WTC11 (cell line): Measurements from ENCODE around the gene FNDC5. TPM values are rescaled to one million over a fixed set of nuclear protein-coding genes. Genes with fewer than 3 reads are reported as not detected.

Experiments
- ATAC-seq: fragments of 200-7000 bp; cut with Tn5 transposase; 2 replicates; pipeline ENCODE4 v1.10.0; 2021; ENCODE audit warnings: mild to moderate bottlenecking, moderate library complexity
- CTCF ChIA-PET: fragments of 300-600 bp; sonication (Branson Sonifier 250); formaldehyde crosslinking; loops from one replicate; lab custom pipeline; 2021; ENCODE audit warnings: antibody characterized with exemption; lab: Charles Lee
- POLR2A ChIA-PET: fragments of 350-600 bp; sonication (Branson Sonifier 250); formaldehyde crosslinking; loops from one replicate; lab custom pipeline; 2021; ENCODE audit warnings: antibody characterized with exemption; lab: Charles Lee
- DNase-seq: peaks from one replicate; pipeline ENCODE4 v3.0.0; 2021; ENCODE audit warnings: low spot score
- H3K27ac Mint-ChIP-seq: 2 replicates; pipeline ENCODE4 v1.8.0; 2021; ENCODE audit warnings: mixed read lengths
- H3K27me3 Mint-ChIP-seq: 2 replicates; pipeline ENCODE4 v1.8.0; 2021; ENCODE audit warnings: low read depth, mild to moderate bottlenecking, moderate library complexity, mixed read lengths
- H3K36me3 Mint-ChIP-seq: 2 replicates; pipeline ENCODE4 v1.8.0; 2021; ENCODE audit warnings: mixed read lengths
- H3K4me1 Mint-ChIP-seq: 2 replicates; pipeline ENCODE4 v1.8.0; 2022; ENCODE audit warnings: mixed read lengths
- H3K4me3 Mint-ChIP-seq: 2 replicates; pipeline ENCODE4 v1.8.0; 2021; ENCODE audit warnings: mild to moderate bottlenecking, moderate library complexity, mixed read lengths
- H3K9me3 Mint-ChIP-seq: 2 replicates; pipeline ENCODE4 v1.8.0; 2021; ENCODE audit warnings: mixed read lengths
- CREM ChIP-seq: sonication (generic); formaldehyde crosslinking; IDR thresholded peaks from 2 replicates; pipeline ENCODE4 v1.8.1; 2022; ENCODE audit warnings: mild to moderate bottlenecking, missing genetic modification reagents, moderate library complexity
- ETV6 ChIP-seq: sonication (generic); formaldehyde crosslinking; IDR thresholded peaks from 2 replicates; pipeline ENCODE4 v1.8.1; 2022; ENCODE audit warnings: mild to moderate bottlenecking, missing genetic modification reagents
- JUN ChIP-seq: sonication (generic); formaldehyde crosslinking; IDR thresholded peaks from 2 replicates; pipeline ENCODE4 v1.8.0; 2023; ENCODE audit warnings: mild to moderate bottlenecking, missing genetic modification reagents
- PRRX2 ChIP-seq: fragments of 250-450 bp; sonication (Bioruptor Pico); IDR thresholded peaks from 2 replicates; pipeline ENCODE4 v1.8.0; 2021; ENCODE audit warnings: mild to moderate bottlenecking
- STAT6 ChIP-seq: sonication (generic); formaldehyde crosslinking; conservative IDR thresholded peaks from 2 replicates; pipeline ENCODE4 v1.8.1; 2023; ENCODE audit warnings: mild to moderate bottlenecking, low read depth, missing genetic modification reagents, moderate library complexity
- ZNF121 ChIP-seq: sonication (generic); formaldehyde crosslinking; IDR thresholded peaks from 2 replicates; pipeline ENCODE4 v1.8.0; 2023; ENCODE audit warnings: missing genetic modification reagents
- ZNF219 ChIP-seq: sonication (generic); formaldehyde crosslinking; IDR thresholded peaks from 2 replicates; pipeline ENCODE4 v1.8.0; 2023; ENCODE audit warnings: missing genetic modification reagents, mild to moderate bottlenecking, borderline replicate concordance
- ZNF281 ChIP-seq: sonication (generic); formaldehyde crosslinking; IDR thresholded peaks from 2 replicates; pipeline ENCODE4 v1.8.0; 2023; ENCODE audit warnings: mild to moderate bottlenecking, missing genetic modification reagents
- total RNA-seq: library from RNA; stranded (reverse); gene quantifications from 3 replicates; pipeline ENCODE4 v1.2.3, GENCODE V29; 2021
- TF ChIP-seq, protein P1 (sequence below): sonication (generic); formaldehyde crosslinking; IDR thresholded peaks from 2 replicates; pipeline ENCODE4 v1.8.1; 2023; ENCODE audit warnings: mild to moderate bottlenecking, missing genetic modification reagents, moderate library complexity
- TF ChIP-seq, protein P2 (sequence below): fragments of 250-450 bp; sonication (Bioruptor Pico); conservative IDR thresholded peaks from 2 replicates; pipeline ENCODE4 v1.9.0; 2021; ENCODE audit warnings: mild to moderate bottlenecking
- TF ChIP-seq, protein P3 (sequence below): sonication (generic); formaldehyde crosslinking; IDR thresholded peaks from 2 replicates; pipeline ENCODE4 v1.8.0; 2023; ENCODE audit warnings: missing genetic modification reagents
- TF ChIP-seq, protein P4 (sequence below): sonication (generic); formaldehyde crosslinking; IDR thresholded peaks from 2 replicates; pipeline ENCODE4 v1.8.1; 2023; ENCODE audit warnings: mild to moderate bottlenecking, missing genetic modification reagents, moderate library complexity

FNDC5 gene
- total RNA-seq, 1 experiment from 2014 or later, result 1.2 TPM

- TF ChIP-seq, protein P1, sequence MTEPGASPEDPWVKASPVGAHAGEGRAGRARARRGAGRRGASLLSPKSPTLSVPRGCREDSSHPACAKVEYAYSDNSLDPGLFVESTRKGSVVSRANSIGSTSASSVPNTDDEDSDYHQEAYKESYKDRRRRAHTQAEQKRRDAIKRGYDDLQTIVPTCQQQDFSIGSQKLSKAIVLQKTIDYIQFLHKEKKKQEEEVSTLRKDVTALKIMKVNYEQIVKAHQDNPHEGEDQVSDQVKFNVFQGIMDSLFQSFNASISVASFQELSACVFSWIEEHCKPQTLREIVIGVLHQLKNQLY (CRISPR knock-in tag), result no peak
- TF ChIP-seq CREM (CRISPR knock-in tag) (no peak), JUN (CRISPR knock-in tag) (no peak), ZNF121 (CRISPR knock-in tag) (no peak), ZNF281 (CRISPR knock-in tag) (no peak), ETV6 (CRISPR knock-in tag) (no peak), STAT6 (CRISPR knock-in tag) (no peak), PRRX2 (CRISPR knock-in tag) (no peak), ZNF219 (CRISPR knock-in tag) (no peak)
- TF ChIP-seq, protein P2, sequence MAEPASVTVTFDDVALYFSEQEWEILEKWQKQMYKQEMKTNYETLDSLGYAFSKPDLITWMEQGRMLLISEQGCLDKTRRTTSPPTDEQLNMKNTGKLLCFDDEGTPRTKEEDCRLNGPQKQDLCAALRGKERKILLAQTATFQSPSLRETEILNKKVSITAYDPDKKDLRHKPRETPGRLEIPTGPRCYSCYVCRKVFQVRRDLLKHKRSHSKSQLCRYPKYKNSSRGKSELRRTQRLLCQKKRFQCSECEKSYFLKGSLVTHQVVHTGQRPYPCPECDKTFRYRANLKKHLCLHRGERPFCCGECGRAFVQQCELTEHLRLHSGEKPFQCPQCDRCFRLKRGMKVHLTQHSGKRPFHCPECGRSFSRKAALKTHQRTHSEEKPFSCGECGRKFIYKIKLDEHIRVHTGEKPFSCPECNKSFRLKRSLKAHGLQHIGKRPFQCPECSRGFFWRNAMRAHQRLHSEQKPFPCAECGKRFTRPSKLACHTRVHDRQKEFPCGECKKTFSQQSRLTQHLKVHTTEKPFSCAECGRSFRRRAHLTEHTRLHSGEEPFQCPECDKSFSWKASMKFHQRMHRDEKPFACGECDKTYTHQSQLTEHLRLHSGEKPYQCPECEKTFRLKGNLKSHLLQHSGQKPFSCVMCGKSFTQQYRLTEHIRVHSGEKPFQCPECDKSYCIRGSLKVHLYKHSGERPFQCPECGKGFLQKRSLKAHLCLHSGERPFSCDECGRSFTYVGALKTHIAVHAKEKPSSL, result no peak
- TF ChIP-seq, protein P3, sequence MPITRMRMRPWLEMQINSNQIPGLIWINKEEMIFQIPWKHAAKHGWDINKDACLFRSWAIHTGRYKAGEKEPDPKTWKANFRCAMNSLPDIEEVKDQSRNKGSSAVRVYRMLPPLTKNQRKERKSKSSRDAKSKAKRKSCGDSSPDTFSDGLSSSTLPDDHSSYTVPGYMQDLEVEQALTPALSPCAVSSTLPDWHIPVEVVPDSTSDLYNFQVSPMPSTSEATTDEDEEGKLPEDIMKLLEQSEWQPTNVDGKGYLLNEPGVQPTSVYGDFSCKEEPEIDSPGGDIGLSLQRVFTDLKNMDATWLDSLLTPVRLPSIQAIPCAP, result no peak
- peaks cover 45% of the 10 kb centered on the region for H3K36me3 Mint-ChIP-seq
- ATAC-seq (no peak), DNase-seq (no peak)
- peaks cover 4% of the 10 kb centered on the region for H3K9me3 Mint-ChIP-seq
- H3K4me3 Mint-ChIP-seq, result no peak overlapping the region
- CTCF ChIA-PET, result no interaction called here
- no peaks in the 10 kb centered on the region for H3K4me1 Mint-ChIP-seq
- POLR2A ChIA-PET, result no interaction called here
- no peak overlapping the region for H3K27ac Mint-ChIP-seq
- no peaks in the 10 kb centered on the region for H3K27me3 Mint-ChIP-seq
Measured at GRCh38 chr1:32825181-32825580, 45.5 kb downstream of the FNDC5 start.

- TF ChIP-seq, protein P4, sequence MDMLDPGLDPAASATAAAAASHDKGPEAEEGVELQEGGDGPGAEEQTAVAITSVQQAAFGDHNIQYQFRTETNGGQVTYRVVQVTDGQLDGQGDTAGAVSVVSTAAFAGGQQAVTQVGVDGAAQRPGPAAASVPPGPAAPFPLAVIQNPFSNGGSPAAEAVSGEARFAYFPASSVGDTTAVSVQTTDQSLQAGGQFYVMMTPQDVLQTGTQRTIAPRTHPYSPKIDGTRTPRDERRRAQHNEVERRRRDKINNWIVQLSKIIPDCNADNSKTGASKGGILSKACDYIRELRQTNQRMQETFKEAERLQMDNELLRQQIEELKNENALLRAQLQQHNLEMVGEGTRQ (CRISPR knock-in tag), result no peak
- TF ChIP-seq ZNF121 (CRISPR knock-in tag), result peak; percentile 68; the same call in 1 of the 2 replicates
- peak overlapping the region; percentile 100 for H3K4me3 Mint-ChIP-seq
- peaks cover 34% of the 10 kb centered on the region for H3K4me1 Mint-ChIP-seq
- H3K27ac Mint-ChIP-seq, result peak overlapping the region; percentile 97
- no peak for ATAC-seq
- DNase-seq, result no peak
- ChIA-PET POLR2A (no interaction called here), CTCF (no interaction called here)
- no peaks in the 10 kb centered on the region for H3K27me3 Mint-ChIP-seq
- peaks cover 4% of the 10 kb centered on the region for H3K9me3 Mint-ChIP-seq
- peaks cover 13% of the 10 kb centered on the region for H3K36me3 Mint-ChIP-seq
Measured at GRCh38 chr1:32818804-32819541, 51.7 kb downstream of the FNDC5 start.
